DMS153 treated with DMSO at 0.1 percent for 48 hours (cell line): Measurements from ENCODE around the gene ENTPD8.
A peak's percentile ranks its signal among the peaks of the same experiment; 100 is the strongest.
"Not testable (repeated sequence)": the region's sequence is repeated elsewhere in the genome, so short reads cannot be mapped to it uniquely, and the experiment has no call there.

Source experiments
- DNase-seq: peaks from one replicate; lab custom pipeline; 2025; ENCODE audit not compliant: unreplicated experiment; lab: John Stamatoyannopoulos, UW

Gene ENTPD8

GRCh38 chr9:137396634-137397367 lies 44.4 kb downstream of the ENTPD8 start:
- DNase-seq: no peak

GRCh38 chr9:137396227-137396626 lies 44.9 kb downstream of the ENTPD8 start:
- no peak for DNase-seq

- DNase-seq: no peak
Observed at GRCh38 chr9:137395666-137396010, 45.5 kb downstream of the ENTPD8 start.

- DNase-seq: no peak
Observed at GRCh38 chr9:137394866-137395665, 46.1 kb downstream of the ENTPD8 start.

GRCh38 chr9:137393176-137394150 lies 47.7 kb downstream of the ENTPD8 start:
- no peak for DNase-seq

GRCh38 chr9:137392232-137393007 lies 48.7 kb downstream of the ENTPD8 start:
- no peak for DNase-seq

GRCh38 chr9:137391411-137391754 lies 49.8 kb downstream of the ENTPD8 start:
- peak; percentile 61 for DNase-seq

- peak; percentile 73 for DNase-seq
Observed at GRCh38 chr9:137390553-137391410, 50.4 kb downstream of the ENTPD8 start.

- DNase-seq: no peak
Observed at GRCh38 chr9:137389428-137389746, 51.8 kb downstream of the ENTPD8 start.

GRCh38 chr9:137388589-137389427 lies 52.3 kb downstream of the ENTPD8 start:
- DNase-seq: no peak

GRCh38 chr9:137387891-137388560 lies 53.1 kb downstream of the ENTPD8 start:
- no peak for DNase-seq

- DNase-seq: peak; percentile 31
Observed at GRCh38 chr9:137387114-137387890, 53.9 kb downstream of the ENTPD8 start.

GRCh38 chr9:137386507-137387113 lies 54.5 kb downstream of the ENTPD8 start:
- DNase-seq: not testable (repeated sequence)

- DNase-seq: no peak
Observed at GRCh38 chr9:137385061-137385655, 56.0 kb downstream of the ENTPD8 start.
